Neutrophil (primary cell): ENCODE results near the gene TMEM141.

Source experiments
- H3K27ac ChIP-seq: fragments of 200-600 bp; sonication (generic); 2 replicates; pipeline ENCODE4 v1.5.1; 2016; ENCODE audit warnings: mild to moderate bottlenecking, moderate library complexity
- H3K27me3 ChIP-seq: fragments of 200-600 bp; sonication (generic); 2 replicates; pipeline ENCODE4 v1.6.0; 2016; ENCODE audit warnings: mild to moderate bottlenecking
- H3K36me3 ChIP-seq: fragments of 200-600 bp; sonication (generic); 2 replicates; pipeline ENCODE4 v1.5.1; 2017
- H3K4me1 ChIP-seq, 2 experiments: fragments of 200-600 bp in 1 of 2; sonication (generic) in 1 of 2; 1 replicate in 1 of 2; 2 replicates in 1 of 2; pipeline versions ENCODE4 v1.5.1 to v1.6.1; 2013 to 2016; ENCODE audit warnings: low read depth in 1 of 2, low read length in 1 of 2, mild to moderate bottlenecking in 1 of 2, moderate library complexity in 1 of 2; ENCODE audit not compliant: control insufficient read depth in 1 of 2, insufficient read depth in 1 of 2
- H3K4me3 ChIP-seq, 2 experiments: fragments of 200-600 bp in 1 of 2; sonication (generic) in 1 of 2; 1 replicate in 1 of 2; 2 replicates in 1 of 2; pipeline ENCODE4 v1.5.1; 2013 to 2016; ENCODE audit warnings: low read depth in 1 of 2, low read length in 1 of 2, mild to moderate bottlenecking in 1 of 2, moderate library complexity in 1 of 2
- H3K9me3 ChIP-seq: fragments of 200-600 bp; sonication (generic); 2 replicates; pipeline ENCODE4 v1.5.1; 2016
- TF ChIP-seq, protein P1 (sequence below): fragments of 200-600 bp; sonication (generic); IDR thresholded peaks from 2 replicates; pipeline ENCODE4 v1.5.1; 2016; ENCODE audit warnings: antibody characterized with exemption

The TMEM141 gene

DNA sequence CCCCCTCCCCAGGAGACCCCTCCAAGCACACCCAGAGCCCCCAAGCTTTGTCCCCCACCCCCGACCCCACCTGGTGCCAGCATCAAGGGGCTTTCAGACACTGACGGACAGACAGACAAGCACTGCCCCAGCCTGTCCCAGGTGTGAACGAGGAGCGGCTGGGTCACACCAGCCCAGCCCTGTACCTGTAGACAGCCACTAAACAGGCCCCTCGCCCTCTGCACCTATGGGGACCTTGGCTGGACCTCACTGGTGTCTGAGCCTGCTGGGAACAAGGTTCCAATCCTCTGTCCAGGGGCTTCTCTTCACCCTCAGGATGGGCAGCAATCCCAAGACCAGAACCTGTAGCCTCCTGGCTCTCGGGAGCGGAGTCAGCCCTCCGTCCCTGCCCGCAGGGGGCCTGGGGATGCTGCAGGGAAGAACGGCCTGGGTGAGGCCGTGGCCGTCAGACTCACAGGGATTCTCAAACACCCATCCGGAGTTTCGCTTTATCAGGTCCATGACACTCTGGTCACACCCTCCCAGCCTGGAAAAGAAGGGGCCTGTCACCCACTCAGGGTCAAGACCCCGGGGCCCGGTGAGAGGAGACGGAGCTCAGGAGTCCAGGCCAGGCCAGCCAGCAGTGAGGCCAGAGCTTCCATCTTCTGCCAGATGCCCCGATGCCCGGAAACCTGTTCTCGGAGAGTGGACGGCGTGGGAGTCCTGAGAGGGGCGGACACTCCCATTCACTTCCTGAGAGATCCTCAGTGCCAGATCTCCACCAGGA, 45.6 kb upstream of the TMEM141 start:
- no peak overlapping the region for H3K27ac ChIP-seq
- no peaks in the 10 kb centered on the region for H3K4me1 ChIP-seq
- H3K27me3 ChIP-seq, result peaks cover 96% of the 10 kb centered on the region
- TF ChIP-seq, protein P1, sequence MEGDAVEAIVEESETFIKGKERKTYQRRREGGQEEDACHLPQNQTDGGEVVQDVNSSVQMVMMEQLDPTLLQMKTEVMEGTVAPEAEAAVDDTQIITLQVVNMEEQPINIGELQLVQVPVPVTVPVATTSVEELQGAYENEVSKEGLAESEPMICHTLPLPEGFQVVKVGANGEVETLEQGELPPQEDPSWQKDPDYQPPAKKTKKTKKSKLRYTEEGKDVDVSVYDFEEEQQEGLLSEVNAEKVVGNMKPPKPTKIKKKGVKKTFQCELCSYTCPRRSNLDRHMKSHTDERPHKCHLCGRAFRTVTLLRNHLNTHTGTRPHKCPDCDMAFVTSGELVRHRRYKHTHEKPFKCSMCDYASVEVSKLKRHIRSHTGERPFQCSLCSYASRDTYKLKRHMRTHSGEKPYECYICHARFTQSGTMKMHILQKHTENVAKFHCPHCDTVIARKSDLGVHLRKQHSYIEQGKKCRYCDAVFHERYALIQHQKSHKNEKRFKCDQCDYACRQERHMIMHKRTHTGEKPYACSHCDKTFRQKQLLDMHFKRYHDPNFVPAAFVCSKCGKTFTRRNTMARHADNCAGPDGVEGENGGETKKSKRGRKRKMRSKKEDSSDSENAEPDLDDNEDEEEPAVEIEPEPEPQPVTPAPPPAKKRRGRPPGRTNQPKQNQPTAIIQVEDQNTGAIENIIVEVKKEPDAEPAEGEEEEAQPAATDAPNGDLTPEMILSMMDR, result no peak
- H3K4me3 ChIP-seq, result no peak overlapping the region
- H3K9me3 ChIP-seq, result no peaks in the 10 kb centered on the region
- H3K36me3 ChIP-seq, result no peaks in the 10 kb centered on the region

DNA sequence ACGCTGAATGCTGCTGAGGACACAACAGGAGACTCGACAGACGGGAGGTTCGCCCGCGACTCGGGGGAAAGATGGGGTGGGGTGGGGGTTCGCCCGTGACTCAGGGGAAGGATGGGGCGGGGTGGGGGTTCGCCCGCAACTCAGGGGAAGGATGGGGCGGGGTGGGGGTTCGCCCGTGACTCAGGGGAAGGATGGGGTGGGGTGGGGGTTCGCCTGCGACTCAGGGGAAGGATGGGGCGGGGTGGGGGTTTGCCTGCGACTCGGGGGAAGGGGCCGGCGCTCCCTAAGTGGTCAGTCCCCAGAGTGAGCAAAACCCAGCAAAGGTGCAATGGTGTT, 45.0 kb upstream of the TMEM141 start:
- Histone ChIP-seq H3K27me3 (peaks cover 96% of the 10 kb centered on the region), H3K9me3 (no peaks in the 10 kb centered on the region), H3K27ac (no peak overlapping the region), H3K4me1 (no peaks in the 10 kb centered on the region), H3K4me3 (no peak overlapping the region), H3K36me3 (no peaks in the 10 kb centered on the region)
- TF ChIP-seq, protein P1, result no peak

DNA sequence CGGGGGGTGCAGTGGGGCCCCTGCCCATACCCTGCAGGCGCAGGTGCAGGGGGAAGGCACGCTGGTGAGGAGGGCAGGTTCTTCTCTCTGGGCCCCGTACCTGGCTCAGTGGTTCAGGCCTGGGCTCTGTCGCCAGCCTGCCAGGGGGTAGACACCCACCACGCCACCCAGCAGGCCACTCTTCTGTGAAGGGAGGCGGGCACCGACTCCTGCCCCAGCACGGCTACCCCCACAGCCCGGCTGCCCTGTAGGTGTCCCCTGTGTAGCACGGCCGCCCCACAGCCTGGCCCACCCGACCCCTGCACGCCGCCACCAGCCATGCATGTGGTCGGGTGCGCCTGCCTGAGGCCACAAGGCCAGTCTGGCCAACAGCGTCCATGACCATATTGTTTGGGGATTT, 44.5 kb upstream of the TMEM141 start:
- no peaks in the 10 kb centered on the region for H3K36me3 ChIP-seq
- H3K27me3 ChIP-seq, result peaks cover 95% of the 10 kb centered on the region
- H3K4me3 ChIP-seq, result no peak overlapping the region
- TF ChIP-seq, protein P1, result no peak
- H3K27ac ChIP-seq, result no peak overlapping the region
- peaks cover under 1% of the 10 kb centered on the region for H3K9me3 ChIP-seq
- no peaks in the 10 kb centered on the region for H3K4me1 ChIP-seq

DNA sequence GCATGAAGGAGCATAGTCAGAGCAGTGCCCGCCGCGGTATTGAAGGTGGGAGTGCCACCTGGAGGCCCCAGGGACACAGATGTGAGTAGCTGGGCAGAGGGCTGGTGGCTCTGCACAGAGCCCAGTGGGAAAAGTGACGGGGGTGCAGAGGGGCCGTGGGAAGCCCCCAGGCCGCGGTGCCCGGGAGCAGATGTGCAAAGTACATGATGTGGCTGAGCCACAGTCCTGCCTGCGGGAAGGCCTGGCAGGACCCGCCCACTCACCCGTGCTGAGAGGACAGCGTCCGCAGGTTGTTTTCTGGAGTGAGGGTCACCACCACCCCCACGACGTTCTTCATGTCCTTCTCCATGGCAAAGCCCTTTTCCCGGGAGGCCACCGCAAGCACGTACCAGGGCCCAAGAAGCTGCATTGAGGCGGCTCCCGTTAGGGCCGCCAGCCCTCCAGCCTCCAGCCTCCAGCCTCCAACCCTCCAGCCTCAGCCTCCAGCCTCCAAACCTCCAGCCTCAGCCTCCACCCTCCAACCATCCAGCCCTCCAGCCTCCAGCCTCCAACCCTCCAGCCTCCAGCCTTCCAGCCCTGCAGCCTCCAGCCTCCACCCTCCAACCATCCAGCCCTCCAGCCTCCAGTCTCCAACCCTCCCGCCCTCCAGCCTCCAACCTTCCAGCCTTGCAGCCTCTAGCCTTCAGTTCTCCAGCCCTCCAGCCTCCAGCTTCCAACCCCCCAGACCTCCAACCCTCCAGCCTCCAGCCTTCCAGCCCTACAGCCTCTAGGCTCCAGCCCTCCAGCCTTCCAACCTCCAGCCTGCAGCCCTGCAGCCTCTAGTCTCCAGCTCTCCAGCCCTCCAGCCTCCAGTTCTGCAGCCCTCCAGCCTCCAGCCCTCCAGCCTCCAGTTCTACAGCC, 43.7 kb upstream of the TMEM141 start:
- Histone ChIP-seq H3K4me3 (no peak overlapping the region), H3K27ac (no peak overlapping the region), H3K27me3 (peaks cover 87% of the 10 kb centered on the region), H3K9me3 (peaks cover 6% of the 10 kb centered on the region), H3K36me3 (no peaks in the 10 kb centered on the region), H3K4me1 (no peaks in the 10 kb centered on the region)
- TF ChIP-seq, protein P1, result no peak

DNA sequence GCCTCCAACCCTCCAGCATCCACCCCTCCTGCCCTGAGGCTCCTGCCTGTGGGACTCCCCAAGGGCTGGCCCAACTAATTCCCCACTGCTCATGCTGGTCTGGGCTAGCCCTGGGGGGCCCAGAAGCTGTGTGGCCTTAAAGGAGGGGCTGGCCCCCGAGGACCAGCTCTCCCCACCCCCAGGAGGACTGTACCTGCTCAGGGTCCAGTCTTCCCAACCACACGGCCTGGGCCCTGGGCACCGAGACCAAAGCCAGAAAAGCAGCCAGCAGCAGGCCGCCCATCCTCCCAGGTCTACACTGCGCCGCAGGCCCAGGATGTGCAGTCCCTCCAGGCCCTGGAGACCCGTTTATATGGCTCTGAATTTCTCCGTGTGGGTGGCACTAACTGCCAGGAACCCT, 42.9 kb upstream of the TMEM141 start, which contains the start of gene LCN6:
Gene LCN6 (minus strand): TSS at position 325 of the 400 bp plus-strand sequence. CDS start 42 bp downstream, at position 283.
- no peak within 1 kb of the TSS for H3K4me3 ChIP-seq
- no peaks in the 10 kb centered on the region for H3K36me3 ChIP-seq
- peaks cover 79% of the 10 kb centered on the region for H3K27me3 ChIP-seq
- no peak within 1 kb of the TSS for H3K27ac ChIP-seq
- no peaks in the 10 kb centered on the region for H3K4me1 ChIP-seq
- peaks cover 6% of the 10 kb centered on the region for H3K9me3 ChIP-seq
- TF ChIP-seq, protein P1, result no peak
